ENCODE results near the gene IFT27.

The IFT27 gene

GRCh38 chr22:36725366-36726006 lies 50.4 kb downstream of the IFT27 start:
- DNase-seq (ENCODE audit: low spot score) = no peak

GRCh38 chr22:36724836-36725235 lies 51.1 kb downstream of the IFT27 start:
- no peak for DNase-seq (ENCODE audit: low spot score)

DNA sequence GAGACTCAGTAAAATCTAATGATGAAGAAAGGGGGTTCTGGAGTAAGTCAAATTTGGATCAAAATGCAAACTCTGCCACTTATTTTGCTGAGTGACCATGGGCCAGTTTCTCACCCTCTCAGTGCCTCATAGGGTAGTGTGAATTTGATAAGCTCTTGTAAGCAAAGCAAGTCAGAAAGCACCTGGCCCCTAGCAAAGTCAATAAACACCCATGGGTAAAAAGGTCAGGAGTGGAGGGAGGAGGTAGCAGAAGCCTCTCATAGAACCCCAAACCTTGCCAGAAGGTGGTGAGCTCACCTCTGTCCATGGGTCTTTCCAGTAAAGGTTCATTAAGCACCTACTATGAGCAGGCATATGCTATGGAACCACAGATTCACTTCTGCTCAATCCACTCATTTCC lies 53.9 kb downstream of the IFT27 start:
- DNase-seq (ENCODE audit: low spot score) = no peak

DNA sequence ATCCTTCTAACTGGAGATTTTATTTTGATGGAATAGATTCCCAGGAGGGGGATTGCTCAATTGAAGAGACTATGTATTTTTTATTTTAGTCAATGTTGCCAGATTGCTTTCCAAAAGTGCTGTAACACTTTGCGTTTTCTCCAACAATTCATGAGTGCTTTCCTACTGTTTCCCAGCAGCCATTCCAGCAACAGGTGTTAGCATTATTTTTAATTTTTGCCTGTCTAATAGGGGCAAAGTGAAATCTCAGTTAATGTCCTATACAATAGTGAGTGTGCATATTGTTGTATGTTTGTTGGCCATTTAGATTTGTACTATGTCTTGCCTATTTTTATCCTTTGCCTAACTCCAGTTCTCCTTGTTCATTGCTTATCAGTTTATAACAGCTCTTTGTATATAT lies 60.3 kb downstream of the IFT27 start:
- DNase-seq (ENCODE audit: low spot score) = no peak

DNA sequence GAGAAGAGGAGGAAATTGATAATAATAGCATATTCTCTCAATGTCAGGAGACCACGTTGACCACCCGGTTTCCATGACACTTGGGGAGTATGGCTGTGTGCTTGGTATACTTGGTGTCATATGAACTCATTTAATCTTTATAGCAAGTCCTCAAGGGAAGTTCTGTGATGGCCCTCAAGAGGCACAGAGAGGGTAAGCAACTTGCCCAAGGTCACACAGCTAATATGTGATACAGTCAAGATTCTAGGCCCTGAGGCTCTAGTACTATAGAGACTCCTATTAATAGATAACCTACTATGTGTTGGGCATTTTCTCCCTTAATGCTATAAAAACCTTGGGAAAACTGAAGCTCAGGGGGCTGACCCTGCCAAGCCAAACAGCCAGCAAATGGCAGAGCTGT lies 61.8 kb downstream of the IFT27 start:
- no peak for DNase-seq (ENCODE audit: low spot score)

DNA sequence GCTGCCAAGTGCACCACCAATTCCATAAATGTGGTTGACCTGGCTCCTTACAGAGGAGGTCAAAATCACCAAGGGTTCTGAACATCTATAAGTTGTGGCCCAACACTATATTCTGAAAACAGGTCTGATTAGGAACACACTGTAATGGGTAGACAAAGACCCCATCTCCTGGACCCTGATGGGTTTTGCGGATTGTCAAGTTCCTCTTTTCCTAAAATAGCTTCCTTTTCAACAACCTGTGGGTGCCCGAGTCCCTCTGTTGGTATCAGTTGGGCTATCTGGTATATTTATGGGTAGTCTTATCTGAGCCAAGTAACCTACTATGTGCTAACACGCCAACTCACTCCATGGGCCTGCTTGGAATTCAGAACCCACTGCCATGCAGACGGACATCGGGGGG lies 62.5 kb downstream of the IFT27 start:
- no peak for DNase-seq (ENCODE audit: low spot score)
